ENCODE results near the gene POT1.

Gene POT1

DNA sequence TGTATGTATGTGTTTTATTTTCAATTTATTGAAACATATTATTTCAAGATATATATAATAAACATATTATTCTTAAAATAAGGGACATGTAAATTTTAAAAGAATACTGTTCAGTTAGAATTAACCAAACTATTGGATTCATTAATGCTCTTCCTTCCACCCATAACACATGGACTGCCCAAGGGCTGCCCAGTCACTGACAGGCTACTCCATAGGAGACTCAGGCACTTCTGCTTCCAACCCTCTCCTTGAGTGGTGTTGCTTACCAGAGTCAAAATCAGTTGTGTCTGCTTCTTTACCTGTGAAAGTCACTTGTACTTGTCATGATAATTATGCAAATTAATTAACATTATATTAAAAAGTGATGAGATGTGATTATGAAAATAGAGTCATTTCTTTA, 154.2 kb downstream of the POT1 start:
- DNase-seq = no peak

- DNase-seq = no peak
Observed at GRCh38 chr7:124773938-124774337, 155.7 kb downstream of the POT1 start.

GRCh38 chr7:124773339-124773738, 156.3 kb downstream of the POT1 start:
- no peak for DNase-seq
